Activated CD8-positive, alpha-beta memory T cell treated with anti-CD3 and anti-CD28 coated beads for 1 hour (primary cell): ENCODE results near the gene ANXA11.
"Not testable (repeated sequence)": the region's sequence is repeated elsewhere in the genome, so short reads cannot be mapped to it uniquely, and the experiment has no call there.

ENCODE experiments used
- DNase-seq, 2 donors: peaks; one replicate each; pipeline ENCODE4 v3.0.0-alpha.2; 2020; ENCODE audit warnings: low read depth in 1 of 2; ENCODE audit errors: extremely low read depth in 1 of 2

Gene ANXA11

GRCh38 chr10:80149123-80149522 is 56.2 kb downstream of the ANXA11 start:
- no peak for DNase-seq

GRCh38 chr10:80148166-80148805 is 57.1 kb downstream of the ANXA11 start:
- DNase-seq: no peak

GRCh38 chr10:80146918-80147317 is 58.4 kb downstream of the ANXA11 start:
- no peak for DNase-seq

DNA sequence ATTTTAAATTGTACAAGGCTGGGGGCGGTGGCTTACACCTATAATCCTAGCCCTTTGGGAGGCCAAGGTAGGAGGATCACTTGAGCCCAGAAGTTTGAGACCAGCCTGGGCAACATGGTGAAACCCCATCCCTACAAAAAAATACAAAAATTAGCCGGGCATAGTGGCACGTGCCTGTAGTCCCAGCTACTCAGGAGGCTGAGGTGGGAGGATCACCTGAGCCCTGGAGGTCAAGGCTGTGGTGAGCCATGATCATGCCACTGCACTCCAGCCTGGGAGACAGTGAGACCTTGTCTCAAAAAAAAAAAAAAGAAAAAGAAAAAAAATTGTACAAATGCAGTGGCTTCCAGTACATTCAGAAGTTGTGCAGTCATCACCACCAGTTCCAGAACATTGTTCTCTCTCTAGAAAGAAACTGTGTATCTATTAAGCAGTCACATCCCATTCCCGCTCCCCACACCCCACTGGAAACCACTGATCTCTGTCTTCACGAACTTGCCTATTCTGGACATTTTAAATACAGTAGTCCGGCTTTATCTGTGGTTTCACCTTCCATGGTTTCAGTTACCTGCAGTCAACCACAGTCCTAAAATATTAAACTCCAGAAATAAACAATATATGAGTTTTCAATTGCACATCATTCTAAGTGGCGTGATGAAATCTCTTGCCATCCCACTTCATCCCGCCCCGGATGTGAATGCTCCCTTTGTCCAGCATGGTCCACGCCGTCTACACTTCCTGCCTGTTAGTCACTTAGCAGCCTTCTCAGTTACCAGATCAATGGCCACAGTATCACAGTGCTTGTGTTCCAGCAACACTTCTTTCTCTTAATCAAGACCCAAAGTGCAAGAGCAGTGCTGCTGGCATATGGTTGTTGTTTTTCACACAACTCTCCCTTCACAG is 59.7 kb downstream of the ANXA11 start:
- not testable (repeated sequence) for DNase-seq

DNA sequence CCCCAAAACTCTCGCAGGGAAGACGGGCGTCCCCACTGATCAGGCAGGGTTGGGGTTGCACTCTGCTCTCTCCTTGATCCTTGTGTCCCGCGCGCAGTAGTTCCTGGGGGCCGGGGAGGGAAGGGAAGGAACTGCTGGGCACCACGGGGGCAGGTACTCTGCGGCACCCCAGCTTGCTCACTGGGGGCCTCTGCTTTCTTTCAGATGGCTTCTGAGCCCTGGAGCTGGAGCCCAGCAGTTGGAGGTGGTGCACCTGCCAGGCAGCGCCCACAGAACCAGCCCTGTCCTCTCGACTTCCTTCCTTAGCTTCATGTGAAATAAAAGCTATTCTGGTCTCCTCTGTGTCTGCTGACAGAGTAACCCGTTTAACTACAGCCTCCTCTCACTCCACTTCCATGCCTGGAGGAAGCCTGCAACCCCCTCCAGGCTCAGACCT is 60.6 kb downstream of the ANXA11 start:
- DNase-seq: no peak

GRCh38 chr10:80144067-80144695 is 61.2 kb downstream of the ANXA11 start:
- DNase-seq: no peak

GRCh38 chr10:80141696-80142460 is 63.5 kb downstream of the ANXA11 start:
- DNase-seq: no peak

GRCh38 chr10:80140251-80140650 is 65.1 kb downstream of the ANXA11 start:
- DNase-seq: no peak

DNA sequence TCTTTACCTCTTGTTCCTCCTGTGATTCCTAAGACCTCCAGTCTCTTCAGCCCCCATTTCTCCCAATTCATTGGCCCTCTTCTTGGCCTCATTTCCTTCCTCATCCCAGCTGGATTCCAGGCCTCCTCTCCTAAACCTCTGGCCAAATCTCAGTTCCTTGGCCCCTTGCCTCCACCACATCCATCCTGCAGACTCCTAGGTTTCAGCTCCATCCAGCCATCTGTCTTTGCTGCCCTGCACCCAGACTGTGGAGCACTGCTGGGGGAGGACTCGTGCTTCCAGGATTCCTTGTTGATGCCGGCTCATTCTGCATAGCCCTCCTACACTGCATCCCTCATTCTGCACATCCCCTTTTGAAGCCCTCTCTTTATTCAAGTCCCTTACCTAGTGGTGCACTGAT is 66.1 kb downstream of the ANXA11 start:
- DNase-seq: no peak

GRCh38 chr10:80137920-80138319 is 67.4 kb downstream of the ANXA11 start:
- no peak for DNase-seq

DNA sequence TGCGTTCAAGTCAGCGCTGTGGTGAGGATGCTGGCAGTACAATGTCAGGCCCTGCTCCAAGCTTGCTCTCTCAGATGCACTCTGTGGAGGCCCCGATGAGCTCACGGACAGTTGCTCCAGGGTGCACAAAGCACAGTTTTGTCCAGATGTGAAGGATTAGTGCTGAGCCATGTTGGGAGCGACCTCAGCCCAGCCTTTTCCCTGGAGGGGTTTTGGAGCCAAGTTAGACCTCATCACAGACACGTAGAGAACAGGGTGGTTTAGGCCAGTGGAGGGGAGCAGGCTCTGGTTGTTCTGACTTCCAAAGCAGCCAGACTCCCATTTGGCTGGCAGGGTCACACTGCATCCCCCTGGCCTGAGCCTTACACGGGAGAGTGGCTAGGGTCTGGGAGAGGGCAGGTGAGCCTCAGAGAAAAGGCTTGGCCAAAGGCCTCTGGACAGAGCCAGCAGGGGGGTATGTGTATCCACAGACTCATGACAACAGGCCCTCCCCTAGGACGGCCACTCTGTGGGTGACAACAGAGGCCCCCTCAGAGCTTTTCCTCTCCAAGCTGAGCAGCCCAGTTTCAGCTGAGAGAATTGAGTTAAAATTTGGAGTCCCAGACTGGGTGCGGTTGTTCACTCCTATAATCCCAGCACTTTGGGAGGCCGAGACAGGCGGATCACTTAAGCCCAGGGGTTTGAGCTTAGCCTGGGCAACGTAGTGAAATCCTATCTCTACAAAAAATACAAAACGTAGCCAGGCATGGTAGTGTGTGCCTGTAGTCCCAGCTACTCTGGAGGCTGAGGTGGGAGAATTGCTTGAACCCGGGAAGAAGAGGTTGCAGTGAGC is 68.1 kb downstream of the ANXA11 start:
- DNase-seq: no peak

DNA sequence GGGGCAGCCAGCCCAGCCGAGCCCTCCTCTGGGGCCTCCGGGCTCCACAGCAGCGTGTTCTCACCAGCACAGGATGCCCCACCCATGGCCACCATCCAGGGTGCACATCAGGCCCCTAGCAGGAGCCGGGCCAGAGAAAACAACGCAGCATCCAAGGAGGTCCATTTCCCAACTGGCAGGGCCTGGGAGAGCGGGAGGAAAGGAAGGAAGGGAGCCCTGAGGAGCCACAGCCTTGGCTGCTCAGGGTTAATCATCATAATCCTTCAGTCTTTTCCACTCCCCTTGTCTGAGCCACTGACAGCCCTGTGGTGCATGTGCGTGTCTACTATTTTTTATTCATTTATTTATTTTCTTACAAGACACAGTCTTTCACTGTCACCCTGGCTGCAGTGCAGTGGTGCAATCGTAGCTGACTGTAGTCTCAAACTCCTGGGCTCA is 69.2 kb downstream of the ANXA11 start:
- DNase-seq: no peak

DNA sequence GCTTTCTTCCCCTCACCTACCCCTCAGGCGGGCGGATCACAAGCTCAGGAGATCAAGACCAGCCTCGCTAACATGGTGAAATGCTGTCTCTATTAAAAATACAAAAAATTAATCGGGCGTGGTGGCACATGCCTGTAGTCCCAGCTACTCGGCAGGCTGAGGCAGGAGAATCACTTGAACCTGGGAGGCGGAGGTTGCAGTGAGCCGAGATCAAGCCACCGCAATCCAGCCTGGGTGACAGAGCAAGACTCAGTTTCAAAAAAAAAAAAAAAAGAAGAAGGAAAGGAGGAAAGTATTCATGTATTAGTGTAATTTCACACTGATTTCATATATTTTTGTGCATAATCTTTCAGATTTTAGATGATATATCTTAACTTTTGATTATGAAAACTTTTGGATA is 71.7 kb downstream of the ANXA11 start:
- not testable (repeated sequence) for DNase-seq

GRCh38 chr10:80133206-80133605 is 72.1 kb downstream of the ANXA11 start:
- no peak for DNase-seq

- DNase-seq: no peak
Measured at GRCh38 chr10:80132299-80133139, 72.8 kb downstream of the ANXA11 start, which contains the start of gene PLAC9. TSS of gene PLAC9 (plus strand) at chr10:80132730. CDS start at chr10:80132763, 33 bp downstream.

DNA sequence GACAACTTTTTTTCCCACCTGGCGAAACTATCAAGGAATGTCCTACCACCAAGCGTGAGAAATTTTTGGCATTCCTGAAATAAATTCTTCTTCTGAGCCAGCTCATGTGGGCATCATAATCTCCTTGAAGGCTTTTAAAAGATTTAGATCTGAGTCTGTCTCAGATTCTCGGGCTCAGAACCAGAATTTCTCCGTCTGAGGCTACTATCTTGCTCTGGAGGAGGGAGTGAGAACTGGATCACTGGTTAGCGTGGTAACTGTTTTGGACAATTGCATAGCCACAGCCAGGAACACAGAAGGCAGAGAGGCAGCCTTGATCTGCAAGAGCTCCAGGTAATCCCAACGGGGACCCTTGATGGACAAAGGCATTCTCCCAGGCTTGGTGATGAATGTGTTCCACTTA is 73.8 kb downstream of the ANXA11 start:
- no peak for DNase-seq

DNA sequence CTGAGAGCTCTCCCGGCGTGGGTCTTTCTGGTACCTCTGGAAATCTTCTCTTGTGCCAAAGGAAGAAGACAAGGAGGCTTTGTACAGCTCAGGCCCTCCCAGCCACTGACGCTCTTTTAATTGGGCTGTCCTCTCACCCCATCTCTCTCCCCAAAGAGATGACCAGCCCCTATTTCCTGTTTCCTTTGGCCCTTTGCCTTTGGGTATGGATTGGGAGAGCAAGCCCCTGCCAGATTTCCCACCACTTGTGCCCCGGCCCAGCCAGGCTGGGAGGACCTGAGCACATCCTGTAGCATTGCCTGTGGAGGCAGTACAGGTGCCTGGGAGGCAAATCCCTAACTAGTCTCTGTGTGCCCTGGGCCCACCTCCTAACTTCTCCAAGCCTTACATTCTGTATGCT is 78.5 kb downstream of the ANXA11 start:
- no peak for DNase-seq

DNA sequence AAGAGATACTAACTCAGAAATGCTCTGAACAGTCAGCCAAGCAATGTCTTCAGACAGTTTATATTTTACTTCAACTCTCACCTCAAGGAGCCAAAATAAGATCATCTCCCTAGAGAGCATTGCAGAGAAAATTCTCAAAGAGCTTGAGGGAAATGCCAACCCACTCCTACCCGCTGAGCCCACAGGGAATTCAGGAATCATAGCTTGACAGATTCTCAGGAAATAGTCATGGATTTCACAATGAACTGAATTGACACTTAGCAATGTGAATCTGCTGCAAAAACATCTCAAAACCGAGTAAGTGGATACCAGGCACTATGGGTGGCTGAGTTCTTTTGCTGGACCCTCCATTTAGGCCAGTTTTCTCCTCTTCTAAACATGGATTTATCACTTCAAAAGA is 82.6 kb downstream of the ANXA11 start:
- DNase-seq: no peak

GRCh38 chr10:80122110-80122710 is 83.1 kb downstream of the ANXA11 start:
- no peak for DNase-seq
